ENCODE results near the gene TMPRSS9. TPM values are rescaled to one million over a fixed set of nuclear protein-coding genes. Genes with fewer than 3 reads are reported as not detected.

The TMPRSS9 gene
- total RNA-seq, 1 experiment from 2014 or later, result not detected

DNA sequence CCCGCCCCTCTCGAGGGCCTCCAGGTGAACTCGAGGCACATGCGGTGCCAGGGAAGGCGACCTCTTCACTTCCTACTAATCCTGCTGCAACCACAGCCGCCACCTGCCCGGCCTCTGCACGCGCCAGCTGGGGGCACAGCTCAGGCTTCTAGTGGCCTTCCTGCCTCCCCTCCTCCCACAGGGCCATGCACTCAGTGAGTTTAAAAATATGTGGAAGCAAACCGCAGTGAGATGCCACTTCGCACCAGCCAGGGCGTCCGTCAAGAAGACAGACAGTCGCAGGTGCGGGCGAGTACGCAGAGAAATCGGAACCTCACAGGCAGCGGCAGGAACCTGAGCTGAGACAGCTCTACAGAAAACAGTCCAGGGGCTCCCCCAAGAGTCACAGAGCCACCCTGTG lies 86.3 kb downstream of the TMPRSS9 start:
- Histone ChIP-seq H3K27ac (ENCODE audit: low read length) (no peak overlapping the region), H3F3A (ENCODE audit: low read length, unreplicated experiment) (no peaks in the 10 kb centered on the region), H2AFZ (ENCODE audit: low read length) (no peak overlapping the region), H3K9ac (ENCODE audit: low read length) (no peak overlapping the region), H3K9me3 (ENCODE audit: low read length) (no peaks in the 10 kb centered on the region), H3K4me1 (ENCODE audit: insufficient read depth, low read length) (no peaks in the 10 kb centered on the region), H4K20me1 (ENCODE audit: low read length) (peaks cover 6% of the 10 kb centered on the region; the same call in 1 of the 2 replicates), H3K4me2 (ENCODE audit: low read length) (no peak overlapping the region), H3K36me3 (ENCODE audit: low read depth, low read length) (peaks cover 11% of the 10 kb centered on the region; the same call in 1 of the 2 replicates), H3K79me2 (ENCODE audit: low read length) (peaks cover 82% of the 10 kb centered on the region), H3K4me3 (ENCODE audit: low read length) (no peak overlapping the region), H3K27me3 (ENCODE audit: low read length) (no peaks in the 10 kb centered on the region), H3K9me2 (replicated peaks; ENCODE audit: low read length) (no peaks in the 10 kb centered on the region)
- ChIA-PET CTCF (no interaction called here), POLR2A (ENCODE audit: unreplicated experiment) (no interaction called here)
- intact Hi-C loops (cut with micrococcal nuclease), result no loop called here
- ATAC-seq (no peak), DNase-seq (no peak)
- no peak for TF ChIP-seq EZH2phosphoT487 (IDR thresholded peaks at IDR 0.05; ENCODE audit: borderline replicate concordance, low read length)
- TF ChIP-seq CTCF (conservative IDR thresholded peaks at IDR 0.05; ENCODE audit: low read depth, low read length), result no peak
- no peak for TF ChIP-seq EZH2 (IDR thresholded peaks at IDR 0.05; ENCODE audit: low read length, unreplicated experiment)
- no TSS peak for BruUV-seq (replicated peaks)

DNA sequence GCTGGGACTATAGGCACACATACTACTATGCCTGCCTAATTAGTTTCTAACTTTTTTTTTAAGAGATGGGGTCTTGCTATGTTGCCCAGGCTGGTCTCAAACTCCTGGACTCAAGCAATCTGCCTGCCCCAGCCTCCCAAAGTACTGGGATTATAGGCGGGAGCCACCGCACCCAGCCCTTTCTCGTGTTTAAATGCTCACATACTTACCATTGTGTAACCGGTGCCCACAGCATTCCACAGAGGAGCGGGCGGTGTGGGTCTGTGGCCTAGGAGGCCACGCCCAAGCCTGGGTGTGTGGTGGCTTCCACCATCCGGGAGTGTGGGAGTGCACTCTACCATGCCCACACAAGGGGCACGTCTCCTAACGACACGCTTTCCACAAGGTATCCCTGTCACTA lies 89.0 kb downstream of the TMPRSS9 start:
- Histone ChIP-seq H2AFZ (ENCODE audit: low read length) (no peak overlapping the region), H3K4me1 (ENCODE audit: insufficient read depth, low read length) (no peaks in the 10 kb centered on the region), H4K20me1 (ENCODE audit: low read length) (peaks cover 6% of the 10 kb centered on the region; the same call in 1 of the 2 replicates)

More for the DNA sequence above, 89.0 kb downstream of the TMPRSS9 start:
- Histone ChIP-seq H3K36me3 (ENCODE audit: low read depth, low read length) (no peaks in the 10 kb centered on the region), H3K4me2 (ENCODE audit: low read length) (no peak overlapping the region), H3K9ac (ENCODE audit: low read length) (no peak overlapping the region), H3K9me3 (ENCODE audit: low read length) (no peaks in the 10 kb centered on the region), H3K4me3 (ENCODE audit: low read length) (no peak overlapping the region), H3F3A (ENCODE audit: low read length, unreplicated experiment) (no peaks in the 10 kb centered on the region), H3K79me2 (ENCODE audit: low read length) (peaks cover 88% of the 10 kb centered on the region), H3K27ac (ENCODE audit: low read length) (no peak overlapping the region), H3K9me2 (replicated peaks; ENCODE audit: low read length) (no peaks in the 10 kb centered on the region), H3K27me3 (ENCODE audit: low read length) (no peaks in the 10 kb centered on the region)
- ATAC-seq, result no peak
- DNase-seq, result no peak
- intact Hi-C loops (cut with micrococcal nuclease), result no loop called here
- no TSS peak for BruUV-seq (replicated peaks)
- ChIA-PET CTCF (no interaction called here), POLR2A (ENCODE audit: unreplicated experiment) (no interaction called here)
- TF ChIP-seq EZH2 (IDR thresholded peaks at IDR 0.05; ENCODE audit: low read length, unreplicated experiment), result no peak
- TF ChIP-seq EZH2phosphoT487 (IDR thresholded peaks at IDR 0.05; ENCODE audit: borderline replicate concordance, low read length), result no peak
- TF ChIP-seq CTCF (conservative IDR thresholded peaks at IDR 0.05; ENCODE audit: low read depth, low read length), result no peak

Measured in PC-3 (cell line).